ENCODE data around the gene SKP2. TPM values are rescaled to one million over a fixed set of nuclear protein-coding genes. Genes with fewer than 3 reads are reported as not detected.
"Not testable (repeated sequence)": the region's sequence is repeated elsewhere in the genome, so short reads cannot be mapped to it uniquely, and the experiment has no call there.

The SKP2 gene
- total RNA-seq, 1 experiment from 2014 or later = 25.5 TPM

- DNase-seq (ENCODE audit: low read depth, low spot score) = no peak
- in situ Hi-C loops (cut with HindIII; ENCODE audit: low pct_unique_long_range_greater_than_20kb, low sequenced_read_pairs) = no loop called here
Observed at GRCh38 chr5:36179950-36180349, 28.0 kb downstream of the SKP2 start.

GRCh38 chr5:36180556-36181350 lies 28.8 kb downstream of the SKP2 start:
- in situ Hi-C loops (cut with HindIII; ENCODE audit: low pct_unique_long_range_greater_than_20kb, low sequenced_read_pairs) = no loop called here

GRCh38 chr5:36181774-36182173 lies 29.9 kb downstream of the SKP2 start:
- DNase-seq (ENCODE audit: low read depth, low spot score) = no peak
- in situ Hi-C loops (cut with HindIII; ENCODE audit: low pct_unique_long_range_greater_than_20kb, low sequenced_read_pairs) = no loop called here

More at GRCh38 chr5:36180556-36181350, 28.8 kb downstream of the SKP2 start:
- no peak for DNase-seq (ENCODE audit: low read depth, low spot score)

- in situ Hi-C loops (cut with HindIII; ENCODE audit: low pct_unique_long_range_greater_than_20kb, low sequenced_read_pairs); DNase-seq (ENCODE audit: low read depth, low spot score): not testable (repeated sequence)
Observed at GRCh38 chr5:36184408-36184807, 32.5 kb downstream of the SKP2 start.

GRCh38 chr5:36193746-36194145 lies 41.8 kb downstream of the SKP2 start:
- in situ Hi-C loops (cut with HindIII; ENCODE audit: low pct_unique_long_range_greater_than_20kb, low sequenced_read_pairs) = no loop called here
- no peak for DNase-seq (ENCODE audit: low read depth, low spot score)

GRCh38 chr5:36198281-36198680 lies 46.4 kb downstream of the SKP2 start:
- DNase-seq (ENCODE audit: low read depth, low spot score) = no peak

GRCh38 chr5:36198783-36199182 lies 46.9 kb downstream of the SKP2 start:
- DNase-seq (ENCODE audit: low read depth, low spot score); in situ Hi-C loops (cut with HindIII; ENCODE audit: low pct_unique_long_range_greater_than_20kb, low sequenced_read_pairs): not testable (repeated sequence)

More at GRCh38 chr5:36198281-36198680, 46.4 kb downstream of the SKP2 start:
- in situ Hi-C loops (cut with HindIII; ENCODE audit: low pct_unique_long_range_greater_than_20kb, low sequenced_read_pairs) = no loop called here

- in situ Hi-C loops (cut with HindIII; ENCODE audit: low pct_unique_long_range_greater_than_20kb, low sequenced_read_pairs) = no loop called here
- DNase-seq (ENCODE audit: low read depth, low spot score) = no peak
Observed at GRCh38 chr5:36199620-36200019, 47.7 kb downstream of the SKP2 start.

- in situ Hi-C loops (cut with HindIII; ENCODE audit: low pct_unique_long_range_greater_than_20kb, low sequenced_read_pairs) = no loop called here
- DNase-seq (ENCODE audit: low read depth, low spot score) = no peak
Observed at GRCh38 chr5:36200513-36200912, 48.6 kb downstream of the SKP2 start.

GRCh38 chr5:36202521-36202961 lies 50.6 kb downstream of the SKP2 start:
- in situ Hi-C loops (cut with HindIII; ENCODE audit: low pct_unique_long_range_greater_than_20kb, low sequenced_read_pairs) = no loop called here
- peak; percentile 73 for DNase-seq (ENCODE audit: low read depth, low spot score)

- in situ Hi-C loops (cut with HindIII; ENCODE audit: low pct_unique_long_range_greater_than_20kb, low sequenced_read_pairs) = no loop called here
- DNase-seq (ENCODE audit: low read depth, low spot score) = no peak
Observed at GRCh38 chr5:36205329-36205728, 53.4 kb downstream of the SKP2 start.

GRCh38 chr5:36206913-36207312 lies 55.0 kb downstream of the SKP2 start:
- DNase-seq (ENCODE audit: low read depth, low spot score) = no peak
- in situ Hi-C loops (cut with HindIII; ENCODE audit: low pct_unique_long_range_greater_than_20kb, low sequenced_read_pairs) = no loop called here

GRCh38 chr5:36208786-36209185 lies 56.9 kb downstream of the SKP2 start:
- DNase-seq (ENCODE audit: low read depth, low spot score) = no peak
- in situ Hi-C loops (cut with HindIII; ENCODE audit: low pct_unique_long_range_greater_than_20kb, low sequenced_read_pairs) = no loop called here

GRCh38 chr5:36209664-36210063 lies 57.8 kb downstream of the SKP2 start:
- no peak for DNase-seq (ENCODE audit: low read depth, low spot score)
- in situ Hi-C loops (cut with HindIII; ENCODE audit: low pct_unique_long_range_greater_than_20kb, low sequenced_read_pairs) = no loop called here

- in situ Hi-C loops (cut with HindIII; ENCODE audit: low pct_unique_long_range_greater_than_20kb, low sequenced_read_pairs) = no loop called here
- DNase-seq (ENCODE audit: low read depth, low spot score) = peak; percentile 46
Observed at GRCh38 chr5:36214436-36214835, 62.5 kb downstream of the SKP2 start.

- in situ Hi-C loops (cut with HindIII; ENCODE audit: low pct_unique_long_range_greater_than_20kb, low sequenced_read_pairs) = no loop called here
- no peak for DNase-seq (ENCODE audit: low read depth, low spot score)
Observed at GRCh38 chr5:36215910-36216309, 64.0 kb downstream of the SKP2 start.

- DNase-seq (ENCODE audit: low read depth, low spot score) = no peak
- in situ Hi-C loops (cut with HindIII; ENCODE audit: low pct_unique_long_range_greater_than_20kb, low sequenced_read_pairs) = no loop called here
Observed at GRCh38 chr5:36217567-36217966, 65.7 kb downstream of the SKP2 start.

GRCh38 chr5:36217988-36218387 lies 66.1 kb downstream of the SKP2 start:
- in situ Hi-C loops (cut with HindIII; ENCODE audit: low pct_unique_long_range_greater_than_20kb, low sequenced_read_pairs) = no loop called here
- DNase-seq (ENCODE audit: low read depth, low spot score) = no peak

GRCh38 chr5:36222620-36223019 lies 70.7 kb downstream of the SKP2 start:
- no peak for DNase-seq (ENCODE audit: low read depth, low spot score)
- in situ Hi-C loops (cut with HindIII; ENCODE audit: low pct_unique_long_range_greater_than_20kb, low sequenced_read_pairs) = no loop called here

All from SK-MEL-5 (cell line).